GM12878 (cell line): Measurements from ENCODE around the gene SEMA4C. TPM values are rescaled to one million over a fixed set of nuclear protein-coding genes. Genes with fewer than 3 reads are reported as not detected.

ENCODE experiments used
- ATAC-seq: fragments of 200-7000 bp; cut with Tn5 transposase; 3 replicates; pipeline ENCODE4 v1.9.1; 2020; ENCODE audit warnings: mild to moderate bottlenecking, moderate library complexity
- BruUV-seq: library from RNA; stranded (reverse); fragments of 400-500 nt; replicated peaks from 2 replicates; lab custom pipeline; 2021; lab: Mats Ljungman, UMichigan
- CTCF ChIA-PET: fragments of 300-600 bp; sonication (Branson Sonifier 250); formaldehyde crosslinking; extraction: SDS; loops from one replicate; lab custom pipeline; 2021; ENCODE audit warnings: inconsistent platforms; lab: Yijun Ruan, JAX
- POLR2A ChIA-PET: fragments of 350-600 bp; formaldehyde crosslinking; extraction: SDS; loops from one replicate; lab custom pipeline; 2021; ENCODE audit warnings: inconsistent platforms; lab: Charles Lee
- RAD21 ChIA-PET: fragments of 300-600 bp; sonication (Branson Sonifier 250); formaldehyde crosslinking; loops from one replicate; lab custom pipeline; 2023; ENCODE audit warnings: antibody characterized with exemption; ENCODE audit not compliant: unreplicated experiment; lab: Charles Lee
- SMC1A ChIA-PET: fragments of 300-600 bp; sonication (Branson Sonifier 250); formaldehyde crosslinking; loops from one replicate; lab custom pipeline; 2023; ENCODE audit not compliant: unreplicated experiment, uncharacterized antibody; lab: Charles Lee
- DNase-seq: peaks from one replicate; pipeline ENCODE4 v3.0.0-alpha.2; 2011; ENCODE audit warnings: low read depth, low spot score
- FAIRE-seq: peaks from 3 replicates; lab custom pipeline; 2011; peaks lifted over from hg19 to GRCh38; lab: Jason Lieb, UNC
- H2AFZ ChIP-seq: 2 replicates; pipeline ENCODE4 v1.6.0; 2011; ENCODE audit warnings: low read depth, low read length, control low read depth; ENCODE audit not compliant: control insufficient read depth
- H3K27ac ChIP-seq: 2 replicates; pipeline ENCODE4 v1.5.1; 2011; ENCODE audit warnings: control low read depth; ENCODE audit not compliant: control insufficient read depth, insufficient read depth
- H3K27me3 ChIP-seq, 2 experiments: replicated peaks in 1 of 2; 2 replicates each; pipeline versions ENCODE4 v1.6.0 to v1.6.1; 2011; ENCODE audit warnings: low read length in 1 of 2; ENCODE audit not compliant: control insufficient read depth in 2 of 2, insufficient read depth in 2 of 2
- H3K36me3 ChIP-seq, 2 experiments: 2 replicates each; pipeline ENCODE4 v1.5.1; 2011; ENCODE audit warnings: low read length in 1 of 2; ENCODE audit not compliant: control insufficient read depth in 2 of 2, insufficient read depth in 2 of 2
- H3K4me1 ChIP-seq: 2 replicates; pipeline ENCODE4 v1.6.1; 2011; ENCODE audit warnings: mild to moderate bottlenecking, low read length, moderate library complexity, mixed read lengths; ENCODE audit not compliant: control insufficient read depth, insufficient read depth
- H3K4me2 ChIP-seq: 2 replicates; pipeline ENCODE4 v1.6.0; 2011; ENCODE audit warnings: control low read depth; ENCODE audit not compliant: control insufficient read depth, insufficient read depth
- H3K4me3 ChIP-seq: fragments of 200-600 bp; sonication (generic); 2 replicates; pipeline ENCODE4 v1.5.1; 2016
- H3K79me2 ChIP-seq: 2 replicates; pipeline ENCODE4 v1.6.0; 2011; ENCODE audit warnings: low read length; ENCODE audit not compliant: control insufficient read depth, insufficient read depth
- H3K9ac ChIP-seq: 2 replicates; pipeline ENCODE4 v1.8.0; 2011; ENCODE audit warnings: low read length, control low read depth, mixed read lengths; ENCODE audit not compliant: control insufficient read depth, insufficient read depth
- H3K9me3 ChIP-seq: replicated peaks from 3 replicates; pipeline ENCODE4 v1.5.1; 2011; ENCODE audit warnings: mild to moderate bottlenecking, low read length; ENCODE audit not compliant: control insufficient read depth, insufficient read depth
- H4K20me1 ChIP-seq: 2 replicates; pipeline ENCODE4 v1.6.0; 2011; ENCODE audit not compliant: control insufficient read depth, insufficient read depth
- MEF2B ChIP-seq: fragments of 450-650 bp; IDR thresholded peaks from 2 replicates; pipeline ENCODE4 v1.6.1; 2018; ENCODE audit warnings: mild to moderate bottlenecking, moderate library complexity; ENCODE audit not compliant: partially characterized antibody, poor library complexity, severe bottlenecking
- POLR2A ChIP-seq: IDR thresholded peaks from 2 replicates; pipeline ENCODE4 v1.6.1; 2011; ENCODE audit warnings: low read depth, mild to moderate bottlenecking, low read length
- SMC3 ChIP-seq: IDR thresholded peaks from 2 replicates; pipeline ENCODE4 v1.6.1; 2011; ENCODE audit warnings: low read length, improper control_type of control experiment, borderline replicate concordance
- WGBS: methylation state at CpG from one replicate; pipeline ENCODE4 v1.1.6; 2016; ENCODE audit warnings: low lambda C conversion rate; ENCODE audit not compliant: insufficient replicate concordance, insufficient coverage; ENCODE audit errors: missing lambda C conversion rate; 5-methylcytosine and 5-hydroxymethylcytosine counted together
- in situ Hi-C: fragments of 300-500 bp; cut with MboI; formaldehyde crosslinking; loops from 9 replicates; pipeline ENCODE4 v1.14.3; 2018; ENCODE audit warnings: mixed read lengths
- intact Hi-C: fragments of 100-400 bp; cut with micrococcal nuclease; formaldehyde crosslinking; loops from one replicate; pipeline ENCODE4 v1.14.2; 2022; ENCODE audit not compliant: unreplicated experiment
- polyA plus RNA-seq, 11 experiments: library from polyadenylated mRNA; depleted of rRNA in 4 of 11; unstranded in 6 of 11; stranded (reverse) in 5 of 11; fragments of >200 nt; fragmentation: Nextera tagmentation in 4 of 11; fragmentation: Illumina TruSeq in 1 of 11; extraction: Ambion mirVana in 4 of 11; extraction: Trizol in 1 of 11; gene quantifications; 1 replicate in 1 of 11; 2 replicates in 10 of 11; pipeline versions ENCODE4 v1.2.1 to v1.2.3, GENCODE V29; 2011 to 2016; ENCODE audit warnings: inconsistent platforms in 2 of 11, missing spikeins in 2 of 11, low read depth in 1 of 11
- total RNA-seq, 4 experiments: library from RNA; depleted of rRNA in 3 of 4; stranded (reverse); fragments of >200 nt in 3 of 4; fragmentation: Illumina TruSeq in 1 of 4; extraction: Trizol in 1 of 4; gene quantifications; 2 replicates each; pipeline versions ENCODE4 v1.2.1 to v1.2.3, GENCODE V29; 2013 to 2021

SEMA4C gene
- total and polyA plus RNA-seq, 10 of the 15 experiments (the other 5 are each of a cell fraction or from before 2014, with no cell fraction given): 0.06 to 21.6 (median 6.8) TPM

- BruUV-seq: no TSS peak
- 97% methylated on average over 5 of the region's 5 CpGs for WGBS
- no peak for DNase-seq
These were observed 59.1 kb downstream of the SEMA4C start for GRCh38 chr2:96810783-96811192.

GRCh38 chr2:96809951-96810782, 59.7 kb downstream of the SEMA4C start:
- in situ Hi-C loops (no loop called here), intact Hi-C loops (no loop called here)
- peaks cover 2 to 4% of the 10 kb centered on the region in 2 experiments; a peak in 3 of 4 replicates for H3K36me3 ChIP-seq
- no peaks in the 10 kb centered on the region for H3K27me3 ChIP-seq
- no peak for FAIRE-seq
- H3K4me2 ChIP-seq: no peak overlapping the region
- SMC1A ChIA-PET: interaction anchor here (1.0 to 1.7 kb wide), 2 partner anchors 9 to 183 kb away, joined by 3 to 4 read pairs; no protein-coding TSS in a partner anchor
- H4K20me1 ChIP-seq: no peaks in the 10 kb centered on the region
- no peaks in the 10 kb centered on the region for H3K9me3 ChIP-seq
- H3K9ac ChIP-seq: no peak overlapping the region
- 91% methylated on average over 12 of the region's 12 CpGs for WGBS
- TSS peak; percentile 35 for BruUV-seq
- H3K79me2 ChIP-seq: no peaks in the 10 kb centered on the region
- TF ChIP-seq MEF2B: no peak
- TF ChIP-seq, all 136 proteins: peak for 0
- DNase-seq: no peak
- RAD21 ChIA-PET: no interaction called here
- Histone ChIP-seq H2AFZ (no peak overlapping the region), H3K4me1 (peaks cover 4% of the 10 kb centered on the region), H3K27ac (no peak overlapping the region), H3K4me3 (no peak overlapping the region)
- ATAC-seq: no peak
- POLR2A ChIA-PET: interaction anchor here (0.5 kb wide), 1 partner anchor 20 kb away, joined by 3 read pairs; no protein-coding TSS in a partner anchor
- CTCF ChIA-PET: interaction anchor here (0.6 to 1.0 kb wide), 2 partner anchors 9 to 23 kb away, joined by 3 read pairs; no protein-coding TSS in a partner anchor

More at GRCh38 chr2:96810783-96811192, 59.1 kb downstream of the SEMA4C start:
- H3K9ac ChIP-seq: no peak overlapping the region
- H3K79me2 ChIP-seq: no peaks in the 10 kb centered on the region
- H4K20me1 ChIP-seq: no peaks in the 10 kb centered on the region
- H3K9me3 ChIP-seq: no peaks in the 10 kb centered on the region
- no peak for FAIRE-seq
- ChIA-PET POLR2A (no interaction called here), SMC1A (interaction anchor here (1.7 kb wide), 1 partner anchor 10 kb away, joined by 4 read pairs; no protein-coding TSS in a partner anchor), RAD21 (no interaction called here), CTCF (interaction anchor here (1.0 kb wide), 1 partner anchor 11 kb away, joined by 3 read pairs; no protein-coding TSS in a partner anchor)
- H3K27ac ChIP-seq: no peak overlapping the region
- peaks cover 4% of the 10 kb centered on the region for H3K4me1 ChIP-seq
- intact Hi-C loops (no loop called here), in situ Hi-C loops (no loop called here)
- no peaks in the 10 kb centered on the region for H3K27me3 ChIP-seq
- TF ChIP-seq SMC3 (no peak), POLR2A (0 out of 2 replicates have a peak, but pooled peaks have one; percentile 29)
- peaks cover 2 to 4% of the 10 kb centered on the region in 2 experiments; a peak in 3 of 4 replicates for H3K36me3 ChIP-seq
- no peak overlapping the region for H3K4me3 ChIP-seq
- ATAC-seq: no peak
- H3K4me2 ChIP-seq: no peak overlapping the region
- H2AFZ ChIP-seq: no peak overlapping the region

Other genes starting within 250 kb of the SEMA4C start
Only the 7 nearest of the 10 such genes appear.
- gene LMAN2L, start 130.0 kb downstream of the SEMA4C start, total RNA-seq (2014; rRNA removed): 8.7 and 9.3 TPM in 2 replicates
- 6.1 and 6.7 TPM in 2 replicates for gene LMAN2L, start 130.0 kb downstream of the SEMA4C start, total RNA-seq (2014; rRNA removed; fragmentation: Illumina TruSeq; extraction: Trizol)
- 5.7 and 5.8 TPM in 2 replicates for gene LMAN2L, start 130.0 kb downstream of the SEMA4C start, total RNA-seq (2021)
- gene LMAN2L, start 130.0 kb downstream of the SEMA4C start, polyA plus RNA-seq (2011; rRNA removed): 12.8 and 13.1 TPM in 2 replicates
- gene LMAN2L, start 130.0 kb downstream of the SEMA4C start, polyA plus RNA-seq (2014; fragmentation: Illumina TruSeq; extraction: Trizol): 7.9 and 9.1 TPM in 2 replicates
- 10 to 100 TPM; 12.1 to 15.1 TPM for gene LMAN2L, start 130.0 kb downstream of the SEMA4C start, polyA plus RNA-seq (2014; fragmentation: Nextera tagmentation; extraction: Ambion mirVana)
- gene LMAN2L, start 130.0 kb downstream of the SEMA4C start, polyA plus RNA-seq (2014; rRNA removed): 8.8 and 8.9 TPM in 2 replicates
- 10 to 100 TPM; 14.0 to 16.3 TPM for gene LMAN2L, start 130.0 kb downstream of the SEMA4C start, polyA plus RNA-seq (2016; fragmentation: Nextera tagmentation; extraction: Ambion mirVana)
- 6.6 and 9.0 TPM in 2 replicates for gene CNNM4, start 109.2 kb downstream of the SEMA4C start, total RNA-seq (2014; rRNA removed)
- 6.4 and 7.2 TPM in 2 replicates for gene CNNM4, start 109.2 kb downstream of the SEMA4C start, total RNA-seq (2014; rRNA removed; fragmentation: Illumina TruSeq; extraction: Trizol)
- 13.8 and 14.4 TPM in 2 replicates for gene CNNM4, start 109.2 kb downstream of the SEMA4C start, total RNA-seq (2021)
- 5.3 and 10.1 TPM in 2 replicates for gene CNNM4, start 109.2 kb downstream of the SEMA4C start, polyA plus RNA-seq (2011; rRNA removed)
- 12.6 and 13.7 TPM in 2 replicates for gene CNNM4, start 109.2 kb downstream of the SEMA4C start, polyA plus RNA-seq (2014; fragmentation: Illumina TruSeq; extraction: Trizol)
- gene CNNM4, start 109.2 kb downstream of the SEMA4C start, polyA plus RNA-seq (2014; fragmentation: Nextera tagmentation; extraction: Ambion mirVana): 1 to 10 TPM; 2.4 to 2.8 TPM
- gene CNNM4, start 109.2 kb downstream of the SEMA4C start, polyA plus RNA-seq (2014; rRNA removed): 10.1 and 10.4 TPM in 2 replicates
- gene CNNM4, start 109.2 kb downstream of the SEMA4C start, polyA plus RNA-seq (2016; fragmentation: Nextera tagmentation; extraction: Ambion mirVana): 1 to 10 TPM; 2.7 to 7.2 TPM
- gene CNNM3, start 53.8 kb downstream of the SEMA4C start, total RNA-seq (2014; rRNA removed): 4.0 and 4.7 TPM in 2 replicates
- 2.8 and 3.2 TPM in 2 replicates for gene CNNM3, start 53.8 kb downstream of the SEMA4C start, total RNA-seq (2014; rRNA removed; fragmentation: Illumina TruSeq; extraction: Trizol)
- 14.3 and 14.9 TPM in 2 replicates for gene CNNM3, start 53.8 kb downstream of the SEMA4C start, total RNA-seq (2021)
- gene CNNM3, start 53.8 kb downstream of the SEMA4C start, polyA plus RNA-seq (2011; rRNA removed): 3.2 and 9.6 TPM in 2 replicates
- gene CNNM3, start 53.8 kb downstream of the SEMA4C start, polyA plus RNA-seq (2014; fragmentation: Illumina TruSeq; extraction: Trizol): 1.8 and 7.9 TPM in 2 replicates
- 1 to 10 TPM in 1 of 2 experiments, under 1 TPM in 1; 0.72 to 1.9 TPM for gene CNNM3, start 53.8 kb downstream of the SEMA4C start, polyA plus RNA-seq (2014; fragmentation: Nextera tagmentation; extraction: Ambion mirVana)
- 7.6 and 9.5 TPM in 2 replicates for gene CNNM3, start 53.8 kb downstream of the SEMA4C start, polyA plus RNA-seq (2014; rRNA removed)
- gene CNNM3, start 53.8 kb downstream of the SEMA4C start, polyA plus RNA-seq (2016; fragmentation: Nextera tagmentation; extraction: Ambion mirVana): 1 to 10 TPM; 2.6 to 3.0 TPM
- 2.7 and 3.3 TPM in 2 replicates for gene ANKRD23, start 26.1 kb downstream of the SEMA4C start, total RNA-seq (2014; rRNA removed)
- 2.6 and 2.8 TPM in 2 replicates for gene ANKRD23, start 26.1 kb downstream of the SEMA4C start, total RNA-seq (2014; rRNA removed; fragmentation: Illumina TruSeq; extraction: Trizol)
- 3.5 and 3.9 TPM in 2 replicates for gene ANKRD23, start 26.1 kb downstream of the SEMA4C start, total RNA-seq (2021)
- gene ANKRD23, start 26.1 kb downstream of the SEMA4C start, polyA plus RNA-seq (2011; rRNA removed): 1.7 and 2.3 TPM in 2 replicates
- 1.5 and 2.0 TPM in 2 replicates for gene ANKRD23, start 26.1 kb downstream of the SEMA4C start, polyA plus RNA-seq (2014; fragmentation: Illumina TruSeq; extraction: Trizol)
- gene ANKRD23, start 26.1 kb downstream of the SEMA4C start, polyA plus RNA-seq (2014; fragmentation: Nextera tagmentation; extraction: Ambion mirVana): under 1 TPM; 0.34 to 0.77 TPM
- 5.3 and 6.2 TPM in 2 replicates for gene ANKRD23, start 26.1 kb downstream of the SEMA4C start, polyA plus RNA-seq (2014; rRNA removed)
- gene ANKRD23, start 26.1 kb downstream of the SEMA4C start, polyA plus RNA-seq (2016; fragmentation: Nextera tagmentation; extraction: Ambion mirVana): 1 to 10 TPM; 2.6 to 2.8 TPM
- gene ANKRD39, start 12.1 kb downstream of the SEMA4C start, total RNA-seq (2014; rRNA removed): 30.0 and 32.1 TPM in 2 replicates
- gene ANKRD39, start 12.1 kb downstream of the SEMA4C start, total RNA-seq (2014; rRNA removed; fragmentation: Illumina TruSeq; extraction: Trizol): 11.2 and 11.5 TPM in 2 replicates
- 23.0 and 24.9 TPM in 2 replicates for gene ANKRD39, start 12.1 kb downstream of the SEMA4C start, total RNA-seq (2021)
- 9.1 and 18.6 TPM in 2 replicates for gene ANKRD39, start 12.1 kb downstream of the SEMA4C start, polyA plus RNA-seq (2011; rRNA removed)
- gene ANKRD39, start 12.1 kb downstream of the SEMA4C start, polyA plus RNA-seq (2014; fragmentation: Illumina TruSeq; extraction: Trizol): 1.8 and 7.4 TPM in 2 replicates
- 10 to 100 TPM; 18.0 to 22.5 TPM for gene ANKRD39, start 12.1 kb downstream of the SEMA4C start, polyA plus RNA-seq (2014; fragmentation: Nextera tagmentation; extraction: Ambion mirVana)
- gene ANKRD39, start 12.1 kb downstream of the SEMA4C start, polyA plus RNA-seq (2014; rRNA removed): 31.8 and 37.9 TPM in 2 replicates
- gene ANKRD39, start 12.1 kb downstream of the SEMA4C start, polyA plus RNA-seq (2016; fragmentation: Nextera tagmentation; extraction: Ambion mirVana): 10 to 100 TPM; 30.3 to 36.2 TPM
- gene FAM178B, start 116.5 kb upstream of the SEMA4C start, total RNA-seq (2014; rRNA removed): not detected in 2 replicates
- gene FAM178B, start 116.5 kb upstream of the SEMA4C start, total RNA-seq (2014; rRNA removed; fragmentation: Illumina TruSeq; extraction: Trizol): not detected in 2 replicates
- not detected in 2 replicates for gene FAM178B, start 116.5 kb upstream of the SEMA4C start, total RNA-seq (2021)
- gene FAM178B, start 116.5 kb upstream of the SEMA4C start, polyA plus RNA-seq (2011; rRNA removed): not detected in 2 replicates
- not detected in 2 replicates for gene FAM178B, start 116.5 kb upstream of the SEMA4C start, polyA plus RNA-seq (2014; fragmentation: Illumina TruSeq; extraction: Trizol)
- not detected for gene FAM178B, start 116.5 kb upstream of the SEMA4C start, polyA plus RNA-seq (2014; fragmentation: Nextera tagmentation; extraction: Ambion mirVana)
- 0.13 TPM in 1 of 2 replicates, not detected in the other for gene FAM178B, start 116.5 kb upstream of the SEMA4C start, polyA plus RNA-seq (2014; rRNA removed)
- not detected for gene FAM178B, start 116.5 kb upstream of the SEMA4C start, polyA plus RNA-seq (2016; fragmentation: Nextera tagmentation; extraction: Ambion mirVana)
- gene FAHD2B, start 224.8 kb upstream of the SEMA4C start, total RNA-seq (2014; rRNA removed): 15.4 and 17.1 TPM in 2 replicates
- gene FAHD2B, start 224.8 kb upstream of the SEMA4C start, total RNA-seq (2014; rRNA removed; fragmentation: Illumina TruSeq; extraction: Trizol): 16.7 and 17.2 TPM in 2 replicates
- 19.8 and 20.1 TPM in 2 replicates for gene FAHD2B, start 224.8 kb upstream of the SEMA4C start, total RNA-seq (2021)
- 7.9 and 13.8 TPM in 2 replicates for gene FAHD2B, start 224.8 kb upstream of the SEMA4C start, polyA plus RNA-seq (2011; rRNA removed)
- 17.0 and 17.3 TPM in 2 replicates for gene FAHD2B, start 224.8 kb upstream of the SEMA4C start, polyA plus RNA-seq (2014; fragmentation: Illumina TruSeq; extraction: Trizol)
- 1 to 10 TPM; 3.0 to 5.1 TPM for gene FAHD2B, start 224.8 kb upstream of the SEMA4C start, polyA plus RNA-seq (2014; fragmentation: Nextera tagmentation; extraction: Ambion mirVana)
- gene FAHD2B, start 224.8 kb upstream of the SEMA4C start, polyA plus RNA-seq (2014; rRNA removed): 15.1 and 16.9 TPM in 2 replicates
- gene FAHD2B, start 224.8 kb upstream of the SEMA4C start, polyA plus RNA-seq (2016; fragmentation: Nextera tagmentation; extraction: Ambion mirVana): 10 to 100 TPM; 16.9 to 21.2 TPM